Activated naive CD8-positive, alpha-beta T cell treated with anti-CD3 and anti-CD28 coated beads for 36 hours (primary cell): ENCODE data around the gene PRR23B. TPM values are rescaled to one million over a fixed set of nuclear protein-coding genes. Genes with fewer than 3 reads are reported as not detected.
"Not testable (repeated sequence)": the region's sequence is repeated elsewhere in the genome, so short reads cannot be mapped to it uniquely, and the experiment has no call there.

Experiments
- DNase-seq: peaks from one replicate; pipeline ENCODE4 v3.0.0; 2021
- H3K27ac Mint-ChIP-seq: one replicate; pipeline ENCODE4 v1.8.0; 2022; ENCODE audit warnings: mild to moderate bottlenecking, moderate library complexity, mixed read lengths
- H3K27me3 Mint-ChIP-seq: one replicate; pipeline ENCODE4 v1.8.0; 2022; ENCODE audit warnings: mild to moderate bottlenecking, mixed read lengths
- H3K36me3 Mint-ChIP-seq: one replicate; pipeline ENCODE4 v1.8.0; 2021; ENCODE audit warnings: mild to moderate bottlenecking, mixed read lengths
- H3K4me1 Mint-ChIP-seq: one replicate; pipeline ENCODE4 v1.8.0; 2021; ENCODE audit warnings: mixed read lengths
- H3K4me3 Mint-ChIP-seq: one replicate; pipeline ENCODE4 v1.8.0; 2022; ENCODE audit warnings: mild to moderate bottlenecking, moderate library complexity, mixed read lengths
- H3K9me3 Mint-ChIP-seq: one replicate; pipeline ENCODE4 v1.8.0; 2022; ENCODE audit warnings: mixed read lengths
- total RNA-seq, 2 experiments: library from RNA; stranded (reverse); gene quantifications; one replicate each; pipeline ENCODE4 v1.2.3, GENCODE V29; 2021

The PRR23B gene
- total RNA-seq = not detected

DNA sequence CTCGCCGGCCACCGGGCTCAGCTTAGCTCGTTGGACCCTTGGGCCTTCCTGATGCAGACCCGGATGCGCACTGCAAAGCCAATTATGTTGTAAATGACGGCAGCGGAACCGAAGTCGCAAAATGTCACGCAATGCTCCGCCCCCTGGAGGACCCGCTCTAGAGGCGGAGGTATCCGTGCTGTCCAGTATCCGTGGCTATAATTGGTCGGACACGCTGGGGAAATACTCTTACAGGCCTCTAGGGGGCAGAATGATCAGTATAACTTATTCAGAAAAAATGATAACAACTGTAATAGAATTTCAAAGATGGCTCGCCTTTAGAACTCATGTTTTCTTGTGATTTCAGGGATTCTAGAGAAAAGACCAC is at the start of gene PRR23B:
PRR23B (minus strand) TSS at position 59 of the 367 bp plus-strand sequence. CDS start 265 bp downstream, outside the sequence.
- peaks cover 3% of the 10 kb centered on the region for H3K9me3 Mint-ChIP-seq
- H3K27ac Mint-ChIP-seq = no peak within 1 kb of the TSS
- no peak for DNase-seq
- H3K36me3 Mint-ChIP-seq = peaks cover 2% of the 10 kb centered on the region
- no peaks in the 10 kb centered on the region for H3K4me1 Mint-ChIP-seq
- H3K27me3 Mint-ChIP-seq = peaks cover 22% of the 10 kb centered on the region
- no peak within 1 kb of the TSS for H3K4me3 Mint-ChIP-seq

DNA sequence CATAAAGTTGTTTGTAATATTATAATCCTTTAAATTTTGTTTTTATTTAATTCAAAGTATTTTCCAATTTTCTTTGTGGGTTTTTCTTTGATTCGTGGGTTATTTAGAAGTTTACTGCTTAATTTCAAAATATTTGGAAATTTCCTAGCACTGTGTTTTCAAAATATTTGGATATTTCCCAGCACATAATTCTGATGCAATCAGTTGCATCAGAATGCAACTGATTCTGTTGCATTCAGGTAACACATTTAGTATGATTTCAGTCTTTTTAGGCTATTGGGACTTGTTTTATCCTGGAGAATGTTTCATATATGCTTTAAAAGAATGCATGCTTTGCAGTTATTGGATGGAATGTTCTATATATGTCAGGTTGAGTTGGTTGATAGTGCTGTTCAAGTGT is 42.2 kb upstream of the PRR23B start:
- peaks cover 6% of the 10 kb centered on the region for H3K27me3 Mint-ChIP-seq
- H3K36me3 Mint-ChIP-seq = no peaks in the 10 kb centered on the region
- H3K9me3 Mint-ChIP-seq = peaks cover 1% of the 10 kb centered on the region
- no peaks in the 10 kb centered on the region for H3K4me1 Mint-ChIP-seq
- H3K4me3 Mint-ChIP-seq = no peak overlapping the region
- DNase-seq = no peak
- H3K27ac Mint-ChIP-seq = no peak overlapping the region

DNA sequence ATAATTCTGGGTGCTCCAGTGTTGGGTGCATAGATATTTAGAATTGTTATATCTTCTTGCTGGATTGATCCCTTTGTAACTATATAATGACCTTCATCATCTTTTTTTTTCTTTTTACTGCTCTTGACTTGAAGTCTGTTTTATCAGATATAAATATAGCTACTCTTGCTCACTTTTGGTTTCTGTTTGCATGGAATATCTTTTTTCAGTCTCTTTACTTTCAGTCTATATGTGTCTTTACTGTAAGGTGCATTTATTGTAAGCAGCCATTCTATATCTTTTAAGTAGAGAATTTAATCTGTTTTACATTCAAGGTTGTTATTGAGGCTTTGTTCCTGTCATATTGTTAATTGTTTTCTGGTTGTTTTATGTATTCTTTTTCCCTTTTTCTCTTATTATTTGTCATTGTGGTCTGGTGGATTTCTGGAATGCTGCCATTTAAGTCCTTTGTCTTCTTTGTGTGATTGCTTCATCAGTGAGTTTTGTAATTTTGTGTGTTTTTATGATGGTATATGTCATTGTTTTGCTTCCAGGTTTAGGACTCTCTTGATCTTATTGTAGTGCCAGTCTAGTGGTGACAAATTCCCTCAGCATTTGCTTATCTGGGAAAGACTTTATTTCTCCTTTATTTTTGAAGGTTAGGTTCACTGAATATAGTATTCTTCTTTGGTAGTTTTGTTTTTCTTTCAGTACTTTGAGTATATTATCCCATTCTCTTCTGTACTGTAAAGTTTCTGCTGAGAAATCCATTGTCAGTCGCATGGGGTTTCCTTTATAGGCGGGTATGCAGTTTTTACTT is 32.3 kb upstream of the PRR23B start:
- no peak overlapping the region for H3K4me3 Mint-ChIP-seq
- H3K27me3 Mint-ChIP-seq = no peaks in the 10 kb centered on the region

GRCh38 chr3:139044366-139045210 is 23.9 kb upstream of the PRR23B start, which contains the start of gene PRR23C:
TSS of gene PRR23C (minus strand) at chr3:139044892. CDS start at chr3:139044620, 272 bp downstream.
- Mint-ChIP-seq H3K27me3 (peaks cover 5% of the 10 kb centered on the region), H3K4me1 (no peaks in the 10 kb centered on the region), H3K9me3 (peaks cover 10% of the 10 kb centered on the region), H3K27ac (no peak within 1 kb of the TSS), H3K36me3 (no peaks in the 10 kb centered on the region), H3K4me3 (no peak within 1 kb of the TSS)
- DNase-seq = no peak

More for the DNA sequence above, 32.3 kb upstream of the PRR23B start:
- Mint-ChIP-seq H3K27ac (no peak overlapping the region), H3K4me1 (no peaks in the 10 kb centered on the region), H3K9me3 (peaks cover 21% of the 10 kb centered on the region), H3K36me3 (no peaks in the 10 kb centered on the region)
- DNase-seq = no peak

DNA sequence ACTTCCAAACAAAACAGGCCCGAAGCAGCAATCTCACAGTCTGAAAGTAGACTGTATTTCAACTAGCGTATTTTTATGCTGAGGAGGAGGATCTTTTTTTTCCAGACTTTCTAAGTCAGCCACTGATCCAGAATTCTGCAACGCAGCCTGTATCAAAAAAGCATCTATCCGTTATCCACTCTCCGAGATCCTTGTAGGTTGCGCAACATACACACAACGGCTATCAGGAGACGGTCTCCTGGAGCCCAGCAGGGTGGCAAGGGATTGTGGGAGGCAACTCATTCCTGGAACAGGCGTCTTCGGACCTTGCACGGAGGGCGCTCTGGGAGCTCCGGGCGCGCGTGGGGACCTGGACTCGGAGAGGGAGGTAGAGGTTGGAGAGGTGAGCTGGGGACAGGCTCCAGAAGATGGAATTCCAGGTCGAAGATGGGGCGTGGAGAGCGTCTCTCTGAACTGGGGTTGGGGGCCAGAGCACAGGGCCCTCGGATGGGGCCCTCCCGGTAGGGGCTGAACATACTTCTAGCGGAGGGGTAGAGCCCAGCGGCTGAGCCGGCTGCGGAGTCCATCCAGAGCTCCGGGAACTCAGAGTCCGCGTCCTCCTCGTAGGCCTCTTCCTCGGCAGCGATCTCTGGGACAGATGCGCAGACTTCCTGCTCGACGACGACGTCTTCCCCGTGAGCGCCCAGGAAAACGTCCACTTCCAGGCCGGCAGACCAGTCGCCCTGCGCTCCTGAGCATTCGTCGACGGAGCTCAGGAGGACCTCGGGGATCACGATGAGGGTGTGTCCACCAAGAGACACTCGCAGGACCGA is 23.0 kb upstream of the PRR23B start:
- Mint-ChIP-seq H3K27ac (no peak overlapping the region), H3K27me3 (peaks cover 5% of the 10 kb centered on the region), H3K9me3 (peaks cover 7% of the 10 kb centered on the region), H3K4me3 (no peak overlapping the region), H3K4me1 (no peaks in the 10 kb centered on the region), H3K36me3 (no peaks in the 10 kb centered on the region)
- DNase-seq = no peak

DNA sequence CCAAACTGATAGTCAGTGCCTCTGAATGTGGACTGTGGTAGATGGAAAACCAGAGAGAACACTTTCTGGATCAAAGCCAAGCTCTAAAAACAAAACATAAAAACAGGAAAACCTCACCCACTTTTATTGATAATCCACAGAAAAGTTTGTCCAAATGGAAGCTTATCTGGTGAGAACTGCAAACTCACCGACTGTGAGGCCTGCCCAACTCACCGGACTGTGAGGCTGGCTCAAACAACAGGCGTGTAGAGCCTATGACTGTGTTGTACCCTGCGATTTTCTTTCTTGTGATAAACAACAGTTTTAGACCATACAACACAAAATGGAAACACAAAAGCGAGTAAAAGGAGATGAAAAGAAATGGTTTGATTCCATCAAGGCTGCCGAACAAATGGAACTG is 16.8 kb upstream of the PRR23B start:
- no peak for DNase-seq
- Mint-ChIP-seq H3K4me3 (no peak overlapping the region), H3K4me1 (no peaks in the 10 kb centered on the region), H3K9me3 (peaks cover 2% of the 10 kb centered on the region), H3K27me3 (peaks cover 14% of the 10 kb centered on the region), H3K36me3 (no peaks in the 10 kb centered on the region), H3K27ac (no peak overlapping the region)

DNA sequence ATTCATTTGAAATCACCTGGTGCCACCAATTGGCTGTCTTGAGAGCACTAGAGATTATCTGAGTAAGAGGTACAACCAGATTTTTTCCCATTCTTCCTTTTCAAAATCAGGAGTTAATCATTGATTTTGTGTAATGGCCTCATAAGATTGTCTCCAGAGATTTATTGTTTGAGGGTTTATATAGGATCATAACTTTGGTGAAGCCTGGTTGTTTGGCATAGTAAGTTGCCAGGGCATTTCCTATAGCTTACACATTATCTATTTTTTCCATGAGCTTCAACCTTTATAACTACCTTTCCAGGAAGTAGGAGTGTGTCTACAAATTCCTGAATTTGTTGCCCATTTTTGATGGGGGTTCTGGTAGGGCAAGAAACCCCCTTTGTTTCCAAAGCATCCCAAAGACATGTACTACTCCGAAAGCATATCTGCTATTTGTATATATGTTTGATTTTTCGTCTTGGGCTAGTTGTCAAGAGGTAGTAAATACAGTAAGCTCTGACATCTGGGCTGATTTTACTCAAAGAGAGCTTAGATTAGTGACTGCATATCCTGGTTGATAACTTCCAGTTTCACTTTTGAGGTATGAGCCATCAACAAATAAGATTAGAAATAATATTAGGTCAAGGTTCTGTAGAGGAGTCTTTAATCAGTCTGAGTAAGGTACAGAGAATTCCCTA is 11.7 kb upstream of the PRR23B start:
- peaks cover 19% of the 10 kb centered on the region for H3K9me3 Mint-ChIP-seq
- H3K27ac Mint-ChIP-seq = no peak overlapping the region
- no peaks in the 10 kb centered on the region for H3K36me3 Mint-ChIP-seq
- H3K4me1 Mint-ChIP-seq = no peaks in the 10 kb centered on the region
- peaks cover 9% of the 10 kb centered on the region for H3K27me3 Mint-ChIP-seq
- H3K4me3 Mint-ChIP-seq = no peak overlapping the region
- no peak for DNase-seq

- H3K4me3 Mint-ChIP-seq, H3K36me3 Mint-ChIP-seq, H3K4me1 Mint-ChIP-seq, H3K27ac Mint-ChIP-seq, DNase-seq, H3K27me3 Mint-ChIP-seq: not testable (repeated sequence)
- peaks cover 19% of the 10 kb centered on the region for H3K9me3 Mint-ChIP-seq
These were observed 9.8 kb upstream of the PRR23B start for GRCh38 chr3:139030576-139030975.

DNA sequence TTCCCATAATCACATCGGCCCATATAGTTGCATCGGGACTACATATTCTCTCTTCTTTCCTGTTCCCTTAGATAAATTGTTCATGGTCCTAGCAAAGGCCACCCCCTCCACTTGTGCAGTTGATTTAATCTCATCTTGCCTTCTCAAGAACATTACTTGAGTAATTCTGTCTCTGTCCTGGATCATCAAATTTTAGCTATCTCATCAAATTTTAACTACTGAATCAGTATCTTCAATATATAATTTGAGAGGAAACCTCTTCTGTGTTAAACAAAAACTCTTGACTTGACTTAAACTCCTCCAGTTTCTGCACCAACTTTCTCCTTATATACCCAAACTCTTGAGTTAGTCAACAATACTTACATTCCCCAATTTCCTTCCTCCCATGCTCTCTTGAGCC is 4.2 kb upstream of the PRR23B start:
- Mint-ChIP-seq H3K27me3 (no peaks in the 10 kb centered on the region), H3K36me3 (no peaks in the 10 kb centered on the region), H3K27ac (no peak overlapping the region), H3K4me1 (no peaks in the 10 kb centered on the region), H3K9me3 (peaks cover 7% of the 10 kb centered on the region), H3K4me3 (no peak overlapping the region)
- DNase-seq = no peak

- Mint-ChIP-seq H3K27ac (no peak overlapping the region), H3K4me3 (no peak overlapping the region), H3K4me1 (no peaks in the 10 kb centered on the region), H3K36me3 (peaks cover 2% of the 10 kb centered on the region), H3K27me3 (peaks cover 22% of the 10 kb centered on the region), H3K9me3 (peaks cover 3% of the 10 kb centered on the region)
- DNase-seq = no peak
These were observed 474 bp downstream of the PRR23B start for GRCh38 chr3:139020036-139020867.

DNA sequence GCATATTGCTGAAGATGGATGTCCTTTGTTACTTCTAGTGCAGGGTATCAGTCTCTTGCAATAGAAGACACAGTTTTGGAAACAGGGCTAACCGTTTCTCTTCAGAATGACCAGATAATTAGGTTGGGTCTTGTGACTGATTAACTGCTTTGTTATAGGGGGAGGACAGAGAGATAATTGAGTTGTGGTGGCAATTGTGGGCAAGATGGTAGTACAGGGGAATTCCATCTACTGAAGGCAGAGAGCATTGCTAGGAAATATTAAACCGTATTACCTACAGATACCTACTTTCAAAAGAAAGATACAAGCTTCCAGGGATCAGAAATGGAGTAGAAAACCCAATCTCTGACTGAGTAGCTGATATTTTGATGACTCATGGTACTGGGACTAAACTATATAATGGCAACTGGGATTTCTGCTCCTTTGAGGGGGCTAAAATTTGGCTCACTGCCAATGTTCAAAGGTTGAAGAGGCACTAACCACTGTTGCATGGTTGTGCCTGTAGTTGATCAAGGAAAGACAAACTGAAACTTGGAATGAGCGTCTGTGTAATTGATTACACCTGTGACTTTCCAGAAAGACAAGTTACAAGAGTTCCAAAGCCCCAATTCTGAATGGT is 4.2 kb downstream of the PRR23B start:
- no peaks in the 10 kb centered on the region for H3K4me1 Mint-ChIP-seq
- H3K9me3 Mint-ChIP-seq = peaks cover 10% of the 10 kb centered on the region
- no peak overlapping the region for H3K4me3 Mint-ChIP-seq
- H3K27me3 Mint-ChIP-seq = peaks cover 22% of the 10 kb centered on the region
- no peak overlapping the region for H3K27ac Mint-ChIP-seq
- DNase-seq = no peak
- peaks cover 2% of the 10 kb centered on the region for H3K36me3 Mint-ChIP-seq

- H3K4me1 Mint-ChIP-seq = no peaks in the 10 kb centered on the region
- no peak within 1 kb of the TSS for H3K4me3 Mint-ChIP-seq
- peaks cover 18% of the 10 kb centered on the region for H3K9me3 Mint-ChIP-seq
- DNase-seq = no peak
- no peak within 1 kb of the TSS for H3K27ac Mint-ChIP-seq
- no peaks in the 10 kb centered on the region for H3K36me3 Mint-ChIP-seq
- peaks cover 30% of the 10 kb centered on the region for H3K27me3 Mint-ChIP-seq
These were observed 14.5 kb downstream of the PRR23B start, which contains the start of gene PRR23A for GRCh38 chr3:139006051-139006716. TSS of gene PRR23A (minus strand) at chr3:139006268. CDS start at chr3:139006268, 0 bp downstream.
